HG02571 (cell line): ENCODE results near the gene ISCA1.
"Not testable (repeated sequence)": the region's sequence is repeated elsewhere in the genome, so short reads cannot be mapped to it uniquely, and the experiment has no call there.

Source experiments
- ATAC-seq: cut with Tn5 transposase; IDR thresholded peaks from one replicate; pipeline ENCODE4 v1.9.1; 2021; ENCODE audit warnings: mild to moderate bottlenecking, moderate library complexity; ENCODE audit not compliant: unreplicated experiment

ISCA1 gene

GRCh38 chr9:86282077-86282978 is at the start of gene ISCA1:
TSS of gene ISCA1 (minus strand) at chr9:86282538. CDS start at chr9:86282458, 80 bp downstream.
- ATAC-seq = peak; percentile 81

DNA sequence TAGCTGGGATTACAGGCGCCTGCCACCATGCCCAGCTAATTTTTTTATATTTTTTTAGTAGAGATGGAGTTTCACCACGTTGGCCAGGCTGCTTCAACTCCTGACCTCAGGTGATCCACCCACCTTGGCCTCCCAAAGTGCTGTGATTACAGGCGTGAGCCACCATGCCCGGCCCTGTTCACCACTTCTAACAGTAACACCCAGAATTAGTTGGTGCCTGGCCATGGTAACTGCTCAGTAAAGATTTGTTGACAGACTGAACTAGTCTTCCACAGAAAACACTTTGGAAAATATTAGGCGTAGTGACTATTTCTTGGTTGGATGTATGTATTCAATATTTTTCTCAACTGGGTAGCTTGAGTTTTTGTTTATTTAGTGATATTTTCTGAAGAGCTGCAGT is 47.8 kb upstream of the ISCA1 start:
- ATAC-seq = no peak

DNA sequence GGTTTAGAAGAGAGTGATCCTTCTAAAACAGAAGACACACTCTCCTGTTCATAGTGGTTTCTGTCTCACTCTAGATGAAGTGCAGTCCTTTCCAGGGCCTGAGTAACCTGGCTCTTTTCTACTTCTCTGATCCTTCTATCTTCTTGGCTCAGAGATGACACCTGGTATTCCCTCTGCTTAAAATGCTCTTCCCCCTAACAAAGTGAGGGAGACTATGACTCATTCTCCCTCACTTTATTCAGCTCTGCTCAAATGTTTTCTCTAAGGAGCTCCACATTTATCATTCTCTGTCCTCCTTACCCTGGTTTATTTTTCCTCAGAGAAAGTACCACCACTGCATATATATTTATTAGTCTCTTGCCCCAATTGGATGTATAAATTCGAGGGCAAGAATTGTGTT is 47.3 kb upstream of the ISCA1 start:
- no peak for ATAC-seq

GRCh38 chr9:86328156-86328555 is 45.8 kb upstream of the ISCA1 start:
- ATAC-seq = no peak

DNA sequence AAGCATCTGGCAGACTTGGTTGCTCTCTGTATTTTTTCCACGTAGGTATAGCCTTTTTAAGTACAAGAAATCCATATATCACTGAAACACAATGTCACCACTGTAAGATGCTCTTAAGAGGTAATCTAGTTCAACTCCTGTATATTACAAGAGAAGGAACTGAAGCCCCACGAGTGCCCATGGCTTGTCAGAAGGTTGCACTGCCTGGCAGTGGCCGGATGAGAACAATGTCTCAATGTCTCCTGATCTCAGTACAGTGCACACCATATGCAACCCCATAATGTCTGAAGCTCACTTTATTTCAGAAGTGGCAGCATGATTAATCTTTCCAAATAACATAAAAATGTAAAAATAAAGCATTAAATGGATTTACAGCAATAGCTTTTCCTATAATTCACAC is 44.2 kb upstream of the ISCA1 start:
- no peak for ATAC-seq

DNA sequence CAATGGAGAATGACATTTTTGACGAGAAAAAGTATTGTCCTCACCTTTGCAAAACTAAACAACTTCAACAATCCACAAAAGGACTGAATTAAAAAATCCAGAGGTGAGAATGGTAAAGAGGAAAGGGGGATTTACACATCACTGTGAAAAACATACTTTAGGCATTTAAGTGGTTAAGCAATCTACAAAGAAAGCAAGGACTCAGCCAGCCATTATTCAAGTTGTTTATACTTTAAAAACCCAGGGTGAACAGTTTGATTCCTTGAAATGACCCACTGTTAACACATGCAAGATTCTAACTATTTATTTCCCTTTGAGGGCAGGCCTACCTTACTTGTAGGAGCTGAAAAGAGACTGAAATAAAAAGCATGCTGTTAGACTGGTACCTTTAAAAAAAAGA is 42.6 kb upstream of the ISCA1 start:
- ATAC-seq = no peak

- no peak for ATAC-seq
These were observed 42.0 kb upstream of the ISCA1 start for GRCh38 chr9:86324308-86324707.

DNA sequence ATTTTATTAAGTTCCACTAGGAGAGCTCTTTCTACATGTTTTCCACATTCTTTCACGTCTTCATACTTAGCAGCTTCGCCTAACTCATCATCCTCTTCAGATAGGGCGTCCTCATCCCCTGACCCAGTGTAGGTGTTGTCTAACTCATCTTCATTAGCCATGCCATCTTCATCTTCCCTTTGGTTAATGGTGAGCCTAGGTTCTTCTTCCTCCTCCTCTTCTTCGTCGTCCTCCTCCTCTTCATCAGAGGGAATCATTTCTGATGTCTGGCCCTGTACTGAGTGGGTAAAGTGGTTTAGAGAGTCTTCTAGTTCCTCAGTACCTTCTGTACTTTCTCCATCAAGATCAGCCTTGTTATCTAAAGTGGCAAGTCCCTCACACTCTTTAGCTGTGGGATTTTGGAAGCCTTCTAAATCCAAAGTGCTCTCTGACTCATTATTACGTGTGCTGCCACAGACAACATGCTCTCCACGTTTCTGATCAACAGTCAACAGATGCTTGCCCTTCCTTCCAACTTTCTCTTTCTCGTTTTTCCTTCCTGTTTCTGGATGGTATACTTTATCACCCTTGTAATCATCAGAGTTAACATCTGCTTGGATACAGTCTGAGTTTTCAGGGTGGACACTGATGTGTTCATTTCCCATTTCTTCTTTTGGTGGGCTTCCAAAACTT is 40.8 kb upstream of the ISCA1 start:
- no peak for ATAC-seq

GRCh38 chr9:86321373-86321772 is 39.0 kb upstream of the ISCA1 start:
- ATAC-seq = no peak

- no peak for ATAC-seq
These were observed 35.8 kb upstream of the ISCA1 start for GRCh38 chr9:86318187-86318586.

GRCh38 chr9:86315078-86315477 is 32.7 kb upstream of the ISCA1 start:
- ATAC-seq = no peak

DNA sequence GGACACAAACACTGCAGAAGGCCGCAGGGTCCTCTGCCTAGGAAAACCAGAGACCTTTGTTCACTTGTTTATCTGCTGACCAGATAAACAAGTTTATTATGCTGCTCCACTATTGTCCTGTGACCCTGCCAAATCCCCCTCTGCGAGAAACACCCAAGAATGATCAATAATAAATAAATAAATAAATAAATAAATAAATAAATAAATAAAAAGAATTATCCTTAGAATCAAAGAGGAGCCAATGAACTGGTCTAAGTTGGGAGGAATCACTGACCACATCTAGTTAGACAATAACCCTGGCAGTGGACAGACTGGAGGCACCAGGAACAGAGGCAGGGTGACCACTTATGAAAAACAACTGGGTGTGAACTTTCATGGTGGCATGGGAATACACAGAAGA is 30.6 kb upstream of the ISCA1 start:
- ATAC-seq = not testable (repeated sequence)

GRCh38 chr9:86308687-86309086 is 26.3 kb upstream of the ISCA1 start:
- no peak for ATAC-seq

GRCh38 chr9:86304236-86304730 is 21.9 kb upstream of the ISCA1 start:
- ATAC-seq = no peak

DNA sequence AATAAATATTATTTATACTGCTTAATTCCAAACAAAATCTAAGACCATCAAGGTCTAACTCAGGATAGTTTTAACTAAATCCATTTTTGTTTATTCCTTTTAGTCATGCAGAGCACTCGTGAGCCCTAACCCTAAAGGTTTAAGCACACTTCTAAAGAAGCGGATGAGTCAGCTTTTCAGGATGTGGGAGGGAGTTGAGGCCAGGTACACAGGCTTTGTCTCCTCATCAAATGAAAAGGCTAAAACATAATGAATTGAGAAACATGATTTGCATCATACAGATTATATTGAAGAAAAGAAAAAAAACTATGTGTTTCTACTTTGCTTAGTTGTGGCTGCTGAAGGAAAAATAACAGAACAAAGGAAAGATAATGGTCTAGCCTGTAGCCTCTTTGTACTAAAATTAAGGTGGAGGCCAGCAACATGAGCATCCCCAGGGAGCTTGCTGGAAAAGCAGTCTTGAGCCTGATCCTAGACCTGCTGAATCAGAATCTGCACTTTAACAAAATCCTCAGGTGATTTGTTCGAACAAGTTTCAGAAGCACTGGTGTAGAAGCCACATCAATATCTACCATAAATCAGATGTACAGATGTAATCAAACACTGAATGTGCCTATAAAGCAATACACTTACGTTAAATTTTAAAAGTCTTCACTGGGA is 21.1 kb upstream of the ISCA1 start:
- ATAC-seq = no peak

- no peak for ATAC-seq
These were observed 19.3 kb upstream of the ISCA1 start for GRCh38 chr9:86301686-86302085.

DNA sequence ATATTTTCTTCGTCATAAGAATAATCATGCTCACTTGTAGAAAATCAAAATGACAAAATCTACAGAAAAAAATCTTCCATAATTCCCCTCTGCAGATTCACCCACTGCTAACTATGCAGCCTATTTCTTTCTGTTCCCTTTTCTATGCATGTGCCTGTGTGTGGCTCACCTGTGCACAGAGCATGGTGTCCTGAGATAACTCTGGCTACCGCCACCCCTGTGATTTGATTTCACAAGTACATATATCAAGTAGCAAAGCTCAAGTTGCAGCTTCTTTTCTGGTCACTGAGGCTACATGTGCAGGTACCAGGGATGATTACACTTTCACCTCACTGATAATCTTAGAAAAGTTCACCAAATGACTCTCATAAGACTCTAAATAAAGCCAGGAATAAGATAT is 18.4 kb upstream of the ISCA1 start:
- ATAC-seq = no peak

DNA sequence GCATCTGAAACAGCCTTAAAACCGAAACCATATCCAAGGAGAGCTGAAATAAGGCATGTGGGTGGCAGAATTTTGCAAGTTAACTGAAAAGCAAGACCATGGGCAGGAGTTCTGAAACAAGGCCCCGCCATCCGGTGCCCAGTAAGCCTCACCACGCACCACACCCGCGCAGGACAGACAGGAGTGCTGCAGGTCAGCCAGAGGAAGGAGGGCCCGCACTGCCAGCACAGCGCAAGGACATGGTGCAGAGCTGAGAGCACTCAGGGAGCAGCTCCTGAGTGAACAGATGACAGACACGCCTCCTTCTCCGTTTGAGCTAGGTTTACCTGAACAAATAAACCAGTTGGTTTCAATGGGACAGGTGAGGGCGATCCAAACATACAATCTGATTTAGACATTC is 16.5 kb upstream of the ISCA1 start:
- no peak for ATAC-seq

DNA sequence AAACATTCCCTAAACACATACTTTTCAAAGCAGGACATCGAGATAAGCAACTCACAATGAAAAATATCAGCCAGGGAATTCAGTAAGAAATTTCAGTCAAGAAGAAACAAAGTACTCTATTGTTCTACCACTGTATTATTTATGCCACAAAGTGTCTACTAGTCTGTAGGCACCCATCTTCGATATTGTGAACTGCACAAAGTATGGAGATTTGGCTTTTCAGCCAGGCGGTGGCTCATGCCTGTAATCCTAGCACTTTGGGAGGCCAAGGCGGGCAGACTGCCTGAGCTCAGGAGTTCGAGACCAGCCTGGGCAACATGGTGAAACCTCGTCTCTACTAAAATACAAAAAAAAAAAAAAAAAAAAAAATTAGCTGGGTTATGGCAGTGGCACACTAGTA is 8.0 kb upstream of the ISCA1 start:
- not testable (repeated sequence) for ATAC-seq

GRCh38 chr9:86288499-86289198 is 6.3 kb upstream of the ISCA1 start:
- ATAC-seq = no peak

DNA sequence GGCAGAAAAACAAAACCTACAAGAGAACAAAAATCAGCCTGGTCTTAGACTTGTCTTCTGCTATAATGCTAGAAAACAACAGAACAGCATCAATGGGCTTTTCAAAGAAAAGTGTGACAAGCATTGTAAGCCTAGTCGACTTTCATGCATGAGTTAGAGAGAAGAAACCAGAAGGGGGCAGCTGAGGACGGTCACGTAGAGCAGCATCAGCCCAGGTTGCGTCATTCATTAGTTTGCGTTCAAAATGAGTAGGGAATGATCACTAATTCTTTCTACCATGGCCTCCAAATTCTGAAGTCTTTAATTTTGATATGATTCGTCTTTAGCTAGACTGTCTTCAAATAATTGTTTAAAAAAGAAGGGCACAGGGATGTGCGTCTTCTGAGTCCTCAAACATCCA is 4.7 kb upstream of the ISCA1 start:
- no peak for ATAC-seq
